ENCODE data around the gene LRPAP1. TPM values are rescaled to one million over a fixed set of nuclear protein-coding genes. Genes with fewer than 3 reads are reported as not detected.
"Not testable (repeated sequence)": the region's sequence is repeated elsewhere in the genome, so short reads cannot be mapped to it uniquely, and the experiment has no call there.

Gene LRPAP1
- total and polyA plus RNA-seq, 12 donors, result 49.9 to 418 (median 345) TPM

DNA sequence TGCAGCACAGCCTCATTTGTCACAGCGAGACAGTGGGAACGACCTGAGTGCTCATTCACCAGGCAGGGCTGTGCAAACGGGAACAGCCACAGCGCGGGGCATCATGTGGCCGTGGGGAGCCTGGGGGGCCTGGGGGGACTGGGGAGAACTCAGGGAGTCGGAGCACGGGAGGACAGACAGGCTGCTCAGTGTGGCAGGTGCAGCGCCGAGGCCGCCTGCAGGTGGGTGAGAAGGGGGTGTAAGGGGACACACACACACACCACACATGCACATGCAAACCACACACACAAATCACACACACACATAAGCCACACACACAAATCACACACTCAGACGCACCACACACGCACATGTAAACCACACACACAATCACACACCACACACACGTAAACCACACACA is 34.5 kb upstream of the LRPAP1 start:
- ATAC-seq, result not testable (repeated sequence)

DNA sequence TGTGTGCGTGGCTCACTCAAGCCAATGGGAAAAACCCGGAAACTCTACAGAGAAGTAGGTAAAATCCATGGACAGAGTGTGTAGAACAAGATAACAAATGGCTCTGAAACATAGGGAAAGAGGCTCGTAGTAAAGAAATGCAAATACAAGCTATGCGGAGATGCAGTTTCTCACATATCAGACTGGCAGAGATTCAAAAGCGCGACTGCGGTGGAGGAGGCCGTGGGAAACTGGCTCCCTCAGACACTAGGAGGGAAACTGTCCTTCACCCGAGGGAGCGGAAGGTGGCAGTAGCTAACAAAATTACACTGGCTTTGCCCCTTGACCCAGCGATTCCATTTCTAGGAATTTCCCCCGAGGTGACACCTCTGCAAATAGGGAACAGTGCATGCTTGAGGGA is 34.1 kb upstream of the LRPAP1 start:
- H3K36me3 ChIP-seq, H3K4me1 ChIP-seq, H3K27ac ChIP-seq, H3K4me3 ChIP-seq, H3K27me3 ChIP-seq, DNase-seq, H3K9me3 ChIP-seq, ATAC-seq: not testable (repeated sequence)
- intact Hi-C loops (cut with DNase I), result loop anchor here in 1 of 10 donors (10.0 kb wide), 1 partner anchor 318 kb away; no protein-coding TSS in a partner anchor
- TF ChIP-seq, protein P1, sequence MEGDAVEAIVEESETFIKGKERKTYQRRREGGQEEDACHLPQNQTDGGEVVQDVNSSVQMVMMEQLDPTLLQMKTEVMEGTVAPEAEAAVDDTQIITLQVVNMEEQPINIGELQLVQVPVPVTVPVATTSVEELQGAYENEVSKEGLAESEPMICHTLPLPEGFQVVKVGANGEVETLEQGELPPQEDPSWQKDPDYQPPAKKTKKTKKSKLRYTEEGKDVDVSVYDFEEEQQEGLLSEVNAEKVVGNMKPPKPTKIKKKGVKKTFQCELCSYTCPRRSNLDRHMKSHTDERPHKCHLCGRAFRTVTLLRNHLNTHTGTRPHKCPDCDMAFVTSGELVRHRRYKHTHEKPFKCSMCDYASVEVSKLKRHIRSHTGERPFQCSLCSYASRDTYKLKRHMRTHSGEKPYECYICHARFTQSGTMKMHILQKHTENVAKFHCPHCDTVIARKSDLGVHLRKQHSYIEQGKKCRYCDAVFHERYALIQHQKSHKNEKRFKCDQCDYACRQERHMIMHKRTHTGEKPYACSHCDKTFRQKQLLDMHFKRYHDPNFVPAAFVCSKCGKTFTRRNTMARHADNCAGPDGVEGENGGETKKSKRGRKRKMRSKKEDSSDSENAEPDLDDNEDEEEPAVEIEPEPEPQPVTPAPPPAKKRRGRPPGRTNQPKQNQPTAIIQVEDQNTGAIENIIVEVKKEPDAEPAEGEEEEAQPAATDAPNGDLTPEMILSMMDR (IDR thresholded peaks at IDR 0.05), result peak in 2 of 9 donors; percentile 19 to 31
- WGBS, 2 donors, result 32 to 37% methylated on average over 8 to 9 of the region's 12 CpGs

More for the DNA sequence above, 34.5 kb upstream of the LRPAP1 start:
- H3K4me3 ChIP-seq, H3K4me1 ChIP-seq, H3K9me3 ChIP-seq, H3K27ac ChIP-seq, H3K36me3 ChIP-seq, DNase-seq: not testable (repeated sequence)
- peaks cover 0 to 12% (median 0%) of the 10 kb centered on the region in 7 donors for H3K27me3 ChIP-seq
- intact Hi-C loops (cut with DNase I), result loop anchor here in 1 of 10 donors (10.0 kb wide), 1 partner anchor 318 kb away; no protein-coding TSS in a partner anchor
- TF ChIP-seq, protein P1 (IDR thresholded peaks at IDR 0.05), result peak in 1 of 9 donors; percentile 17
- WGBS, 2 donors, result 68 to 73% methylated on average over 12 of the region's 14 CpGs

DNA sequence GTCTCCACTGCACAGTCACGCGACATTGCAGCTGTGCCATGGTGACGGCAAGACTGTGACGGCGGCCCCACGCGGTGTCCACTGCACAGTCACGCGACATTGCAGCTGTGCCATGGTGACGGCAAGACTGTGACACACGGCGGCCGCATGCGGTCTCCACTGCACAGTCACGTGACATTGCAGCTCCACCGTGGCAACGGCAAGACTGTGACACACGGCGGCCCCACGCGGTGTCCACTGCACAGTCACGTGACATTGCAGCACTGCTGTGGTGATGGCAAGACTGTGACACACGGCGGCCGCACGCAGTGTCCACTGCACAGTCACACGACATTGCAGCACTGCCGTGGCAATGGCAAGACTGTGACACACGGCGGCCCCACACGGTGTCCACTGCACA is 32.7 kb upstream of the LRPAP1 start:
- 94 to 95% methylated on average over 31 of the region's 31 CpGs for WGBS, 2 donors
- intact Hi-C loops (cut with DNase I), result loop anchor here in 1 of 10 donors (10.0 kb wide), 1 partner anchor 320 kb away; no protein-coding TSS in a partner anchor
- not testable (repeated sequence) for H3K4me3 ChIP-seq

DNA sequence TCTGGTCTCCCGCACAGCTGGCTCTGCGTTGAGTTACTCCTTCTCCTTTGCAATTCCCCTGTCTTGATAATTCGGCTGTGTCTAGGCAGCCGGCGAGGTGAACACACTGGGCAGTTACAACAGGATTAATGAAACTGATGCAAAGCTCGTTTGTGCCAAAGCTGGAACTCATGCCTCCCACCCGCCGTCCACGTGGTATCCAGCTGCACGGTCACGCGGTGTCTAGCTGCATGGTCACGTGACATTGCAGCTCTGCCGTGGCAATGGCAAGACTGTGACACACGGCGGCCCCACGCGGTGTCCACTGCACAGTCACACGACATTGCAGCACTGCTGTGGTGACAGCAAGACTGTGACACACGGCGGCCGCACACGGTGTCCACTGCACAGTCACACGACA is 31.2 kb upstream of the LRPAP1 start:
- intact Hi-C loops (cut with DNase I), result loop anchor here in 1 of 10 donors (10.0 kb wide), 1 partner anchor 321 kb away; no protein-coding TSS in a partner anchor
- no peaks in the 10 kb centered on the region for H3K4me1 ChIP-seq
- H3K27me3 ChIP-seq, result peaks cover 0 to 3% (median 0%) of the 10 kb centered on the region in 7 donors
- DNase-seq (no peak), ATAC-seq (no peak)
- no peak overlapping the region for H3K4me3 ChIP-seq
- 93 to 95% methylated on average over 24 of the region's 24 CpGs for WGBS, 2 donors
- no peaks in the 10 kb centered on the region for H3K36me3 ChIP-seq
- no peaks in the 10 kb centered on the region for H3K9me3 ChIP-seq
- no peak overlapping the region for H3K27ac ChIP-seq
- TF ChIP-seq, protein P1 (IDR thresholded peaks at IDR 0.05), result no peak

More for the DNA sequence above, 32.7 kb upstream of the LRPAP1 start:
- H3K27ac ChIP-seq, H3K36me3 ChIP-seq, DNase-seq, H3K9me3 ChIP-seq, H3K27me3 ChIP-seq, ATAC-seq, H3K4me1 ChIP-seq: not testable (repeated sequence)

DNA sequence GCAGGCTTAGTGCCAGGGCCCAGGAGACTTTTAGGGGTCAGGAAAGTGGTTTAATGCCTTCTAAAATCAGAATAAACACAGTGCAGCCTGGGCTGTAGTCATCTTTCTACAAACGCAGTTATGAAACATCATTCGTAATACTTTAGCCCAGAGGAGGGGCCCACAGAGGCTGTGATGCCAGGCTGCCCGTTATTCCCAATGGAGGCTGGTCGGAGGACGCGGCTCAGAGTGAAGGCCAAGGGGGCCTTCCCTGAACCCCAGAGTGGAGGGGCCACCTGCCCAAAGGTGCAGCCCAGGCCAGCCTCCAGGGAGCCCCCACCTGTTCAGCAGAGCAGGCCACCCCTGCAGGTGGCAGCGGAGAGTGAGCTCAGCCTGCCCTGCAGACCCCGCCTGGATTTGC is 29.9 kb upstream of the LRPAP1 start:
- not testable (repeated sequence) for H3K36me3 ChIP-seq, H3K9me3 ChIP-seq, H3K27ac ChIP-seq, ATAC-seq, DNase-seq, H3K4me3 ChIP-seq, H3K4me1 ChIP-seq, H3K27me3 ChIP-seq
- 88 to 91% methylated on average over 6 of the region's 8 CpGs for WGBS, 2 donors
- intact Hi-C loops (cut with DNase I), result loop anchor here in 1 of 10 donors (10.0 kb wide), 1 partner anchor 323 kb away; no protein-coding TSS in a partner anchor

DNA sequence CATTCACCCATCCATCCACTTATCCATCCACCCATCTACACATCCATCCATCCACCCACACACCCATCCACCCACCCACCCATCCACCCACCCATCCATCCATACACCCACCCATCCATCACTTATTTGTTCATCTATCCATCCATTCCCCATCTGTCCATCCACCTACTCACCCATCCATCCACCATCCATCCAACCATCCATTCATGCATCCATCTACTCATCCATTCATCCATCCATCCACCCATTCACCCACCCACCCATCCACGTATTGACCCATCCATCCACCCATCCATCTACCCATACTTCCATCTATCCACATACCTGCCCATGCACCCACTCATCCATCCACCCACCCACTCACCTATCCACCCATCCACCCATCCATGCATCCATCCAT is 28.2 kb upstream of the LRPAP1 start:
- ATAC-seq, H3K27me3 ChIP-seq, H3K27ac ChIP-seq, H3K36me3 ChIP-seq, H3K4me1 ChIP-seq, DNase-seq, H3K9me3 ChIP-seq, H3K4me3 ChIP-seq: not testable (repeated sequence)
- 88 to 95% methylated on average over 1 of the region's 1 CpG for WGBS, 2 donors
- intact Hi-C loops (cut with DNase I), result loop anchor here in 1 of 10 donors (10.0 kb wide), 1 partner anchor 324 kb away; no protein-coding TSS in a partner anchor

DNA sequence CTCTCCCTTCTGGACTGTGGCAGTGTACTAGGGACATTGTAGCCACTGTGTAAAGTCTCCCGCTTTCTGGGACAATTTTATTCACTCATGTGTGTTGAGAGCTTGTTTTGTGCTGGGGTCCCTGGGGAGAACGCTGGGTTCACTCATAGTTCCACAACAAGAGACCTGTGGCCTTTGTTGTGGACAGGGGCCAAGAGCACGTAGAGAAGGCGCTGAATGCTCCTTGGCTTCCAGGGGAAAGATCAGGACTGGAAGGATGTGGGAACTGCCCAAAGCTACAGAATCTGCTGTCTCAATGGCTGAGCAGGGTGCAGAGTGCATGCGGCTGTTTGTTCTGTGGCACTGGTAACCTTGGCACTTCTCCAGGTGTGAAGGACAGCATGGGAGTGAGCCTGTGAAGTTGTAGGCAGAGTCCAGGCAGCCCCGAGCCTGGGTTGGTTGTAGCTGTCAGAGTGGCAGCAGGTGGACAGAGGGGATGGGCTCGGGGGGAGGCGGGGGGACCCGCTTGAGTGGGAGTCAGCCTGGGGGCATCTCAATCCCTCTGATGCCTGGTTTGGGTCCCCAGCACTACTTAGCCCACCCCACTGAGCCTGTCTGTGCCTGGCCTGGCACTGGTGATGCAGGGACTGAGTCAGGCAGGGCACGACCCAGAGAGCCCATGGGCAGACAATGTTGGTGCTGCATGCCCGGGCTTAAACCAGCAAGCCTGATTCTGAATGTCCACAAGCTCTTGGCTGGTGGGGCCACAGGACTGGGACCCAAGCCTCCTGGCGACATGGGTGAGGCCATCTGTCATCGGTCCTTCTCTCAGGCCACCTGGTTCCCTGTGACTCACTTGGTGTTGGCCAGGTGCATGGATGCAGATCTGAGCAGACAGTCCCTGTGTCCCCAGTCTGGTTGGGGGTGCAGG is 27.4 kb upstream of the LRPAP1 start:
- not testable (repeated sequence) for H3K9me3 ChIP-seq, H3K27ac ChIP-seq, H3K4me3 ChIP-seq, DNase-seq, ATAC-seq, H3K27me3 ChIP-seq, H3K36me3 ChIP-seq
- H3K4me1 ChIP-seq, result peaks cover 0 to 12% (median 0%) of the 10 kb centered on the region in 9 donors
- 63 to 74% methylated on average over 11 to 12 of the region's 13 CpGs for WGBS, 2 donors
- intact Hi-C loops (cut with DNase I), result loop anchor here in 1 of 10 donors (10.0 kb wide), 1 partner anchor 325 kb away; no protein-coding TSS in a partner anchor

DNA sequence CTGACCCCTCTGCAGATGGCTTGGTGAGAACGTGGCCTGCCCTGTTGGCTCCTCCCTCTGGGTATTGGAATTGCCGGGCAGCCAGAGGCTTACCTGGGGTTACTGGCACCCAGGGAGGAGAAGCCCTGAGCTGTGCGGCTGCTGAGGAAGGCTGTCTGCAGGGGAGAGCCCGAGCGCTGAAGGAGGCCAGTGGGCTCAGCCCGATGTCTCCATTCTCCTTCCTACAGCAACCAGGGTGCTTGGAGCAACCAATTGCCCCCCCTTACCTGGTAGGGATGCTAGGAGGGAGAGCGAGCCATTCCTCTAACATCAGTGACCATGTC is 26.3 kb upstream of the LRPAP1 start:
- intact Hi-C loops (cut with DNase I); ATAC-seq; H3K27ac ChIP-seq; H3K4me3 ChIP-seq; DNase-seq; H3K27me3 ChIP-seq; H3K9me3 ChIP-seq; H3K36me3 ChIP-seq: not testable (repeated sequence)
- 68 to 77% methylated on average over 7 of the region's 7 CpGs for WGBS, 2 donors
- H3K4me1 ChIP-seq, result peaks cover 0 to 14% (median 0%) of the 10 kb centered on the region in 9 donors

Data from heart right ventricle (tissue), 16 donors.